ENCODE data around the gene ADAMTS16.

The ADAMTS16 gene

GRCh38 chr5:5179079-5179478 is 38.9 kb downstream of the ADAMTS16 start:
- no peaks in the 10 kb centered on the region for H3K36me3 ChIP-seq (ENCODE audit: control insufficient read depth in 1 of 2, insufficient read depth in 2 of 2, low read length in 2 of 2)
- H3K14ac ChIP-seq (ENCODE audit: low read length), result no peak overlapping the region
- H2AK5ac ChIP-seq (ENCODE audit: low read length), result no peak overlapping the region
- H3K4me2 ChIP-seq (ENCODE audit: low read length), result no peak overlapping the region
- H2BK5ac ChIP-seq (ENCODE audit: low read depth, low read length, poor library complexity), result no peak overlapping the region
- no peak overlapping the region for H3K4ac ChIP-seq (ENCODE audit: low read depth, low read length)
- H3K27me3 ChIP-seq (ENCODE audit: insufficient read depth, low read length), result no peaks in the 10 kb centered on the region
- H3K79me1 ChIP-seq (ENCODE audit: low read length), result peaks cover 2% of the 10 kb centered on the region
- peaks cover 2 to 7% of the 10 kb centered on the region in 2 experiments for H3K4me1 ChIP-seq (ENCODE audit: control insufficient read depth in 1 of 2, insufficient read depth in 2 of 2, low read length in 2 of 2)
- no peak overlapping the region for H3K4me3 ChIP-seq (ENCODE audit: low read depth, low read length)
- H3K9me3 ChIP-seq (ENCODE audit: insufficient read depth, low read depth, low read length), result no peaks in the 10 kb centered on the region
- no peak overlapping the region for H3K27ac ChIP-seq (ENCODE audit: low read depth, low read length)
- WGBS (ENCODE audit: extremely low coverage, insufficient coverage, insufficient read length), result no CpG with 5 or more reads among the region's 5 CpGs
- no peak overlapping the region for H3K9ac ChIP-seq (ENCODE audit: low read length)
- H2BK120ac ChIP-seq (ENCODE audit: insufficient read depth, low read length, poor library complexity), result no peak overlapping the region
- H3K18ac ChIP-seq (ENCODE audit: low read length), result no peak overlapping the region
- H4K12ac ChIP-seq (ENCODE audit: low read depth, low read length), result no peak overlapping the region
- no peaks in the 10 kb centered on the region for H3K79me2 ChIP-seq (ENCODE audit: control insufficient read depth, insufficient read depth, low read length, poor library complexity)
- no peak overlapping the region for H4K8ac ChIP-seq (ENCODE audit: low read depth, low read length)
- H2AFZ ChIP-seq (ENCODE audit: insufficient read depth, low read length, poor library complexity), result no peak overlapping the region
- H2BK12ac ChIP-seq (ENCODE audit: low read length), result no peak overlapping the region
- no peak overlapping the region for H3K23ac ChIP-seq (ENCODE audit: low read length)
- DNase-seq, result no peak
- no peak overlapping the region for H4K91ac ChIP-seq (ENCODE audit: low read depth, low read length)

- H3K23ac ChIP-seq (ENCODE audit: low read length), result no peak overlapping the region
- no peak overlapping the region for H2BK5ac ChIP-seq (ENCODE audit: low read depth, low read length, poor library complexity)
- no peak overlapping the region for H2AFZ ChIP-seq (ENCODE audit: insufficient read depth, low read length, poor library complexity)
- H3K4ac ChIP-seq (ENCODE audit: low read depth, low read length), result no peak overlapping the region
- no peaks in the 10 kb centered on the region for H3K27me3 ChIP-seq (ENCODE audit: insufficient read depth, low read length)
- H3K9ac ChIP-seq (ENCODE audit: low read length), result no peak overlapping the region
- H4K91ac ChIP-seq (ENCODE audit: low read depth, low read length), result no peak overlapping the region
- no peak overlapping the region for H2BK12ac ChIP-seq (ENCODE audit: low read length)
- no peak overlapping the region for H3K4me3 ChIP-seq (ENCODE audit: low read depth, low read length)
- DNase-seq, result no peak
- no peak overlapping the region for H3K18ac ChIP-seq (ENCODE audit: low read length)
- no peak overlapping the region for H4K12ac ChIP-seq (ENCODE audit: low read depth, low read length)
- no peak overlapping the region for H2BK120ac ChIP-seq (ENCODE audit: insufficient read depth, low read length, poor library complexity)
- no peak overlapping the region for H3K27ac ChIP-seq (ENCODE audit: low read depth, low read length)
- no CpG with 5 or more reads among the region's 4 CpGs for WGBS (ENCODE audit: extremely low coverage, insufficient coverage, insufficient read length)
- H3K4me2 ChIP-seq (ENCODE audit: low read length), result no peak overlapping the region
- no peaks in the 10 kb centered on the region for H3K36me3 ChIP-seq (ENCODE audit: control insufficient read depth in 1 of 2, insufficient read depth in 2 of 2, low read length in 2 of 2)
- no peak overlapping the region for H4K8ac ChIP-seq (ENCODE audit: low read depth, low read length)
- peaks cover 2 to 7% of the 10 kb centered on the region in 2 experiments for H3K4me1 ChIP-seq (ENCODE audit: control insufficient read depth in 1 of 2, insufficient read depth in 2 of 2, low read length in 2 of 2)
- H3K79me2 ChIP-seq (ENCODE audit: control insufficient read depth, insufficient read depth, low read length, poor library complexity), result no peaks in the 10 kb centered on the region
- H3K14ac ChIP-seq (ENCODE audit: low read length), result no peak overlapping the region
- peaks cover 2% of the 10 kb centered on the region for H3K79me1 ChIP-seq (ENCODE audit: low read length)
- no peak overlapping the region for H2AK5ac ChIP-seq (ENCODE audit: low read length)
- H3K9me3 ChIP-seq (ENCODE audit: insufficient read depth, low read depth, low read length), result no peaks in the 10 kb centered on the region
Observed at GRCh38 chr5:5179597-5179996, 39.5 kb downstream of the ADAMTS16 start.

GRCh38 chr5:5181650-5182324 is 41.7 kb downstream of the ADAMTS16 start:
- WGBS (ENCODE audit: extremely low coverage, insufficient coverage, insufficient read length), result no CpG with 5 or more reads among the region's 14 CpGs
- Histone ChIP-seq H4K12ac (ENCODE audit: low read depth, low read length) (no peak overlapping the region), H3K4me2 (ENCODE audit: low read length) (no peak overlapping the region), H2BK12ac (ENCODE audit: low read length) (no peak overlapping the region), H3K18ac (ENCODE audit: low read length) (no peak overlapping the region), H3K79me1 (ENCODE audit: low read length) (peaks cover 2% of the 10 kb centered on the region), H3K4me1 (ENCODE audit: control insufficient read depth in 1 of 2, insufficient read depth in 2 of 2, low read length in 2 of 2) (peaks cover 2 to 7% of the 10 kb centered on the region in 2 experiments), H3K23ac (ENCODE audit: low read length) (no peak overlapping the region), H3K36me3 (ENCODE audit: control insufficient read depth in 1 of 2, insufficient read depth in 2 of 2, low read length in 2 of 2) (no peaks in the 10 kb centered on the region), H3K27me3 (ENCODE audit: insufficient read depth, low read length) (no peaks in the 10 kb centered on the region), H3K79me2 (ENCODE audit: control insufficient read depth, insufficient read depth, low read length, poor library complexity) (no peaks in the 10 kb centered on the region), H2AK5ac (ENCODE audit: low read length) (no peak overlapping the region), H4K91ac (ENCODE audit: low read depth, low read length) (no peak overlapping the region), H2AFZ (ENCODE audit: insufficient read depth, low read length, poor library complexity) (no peak overlapping the region), H3K4me3 (ENCODE audit: low read depth, low read length) (no peak overlapping the region), H3K4ac (ENCODE audit: low read depth, low read length) (no peak overlapping the region), H2BK120ac (ENCODE audit: insufficient read depth, low read length, poor library complexity) (no peak overlapping the region), H3K9ac (ENCODE audit: low read length) (peak overlapping the region; percentile 39), H3K27ac (ENCODE audit: low read depth, low read length) (no peak overlapping the region), H4K8ac (ENCODE audit: low read depth, low read length) (no peak overlapping the region), H3K14ac (ENCODE audit: low read length) (no peak overlapping the region), H2BK5ac (ENCODE audit: low read depth, low read length, poor library complexity) (no peak overlapping the region), H3K9me3 (ENCODE audit: insufficient read depth, low read depth, low read length) (no peaks in the 10 kb centered on the region)
- no peak for DNase-seq

GRCh38 chr5:5182508-5183188 is 42.5 kb downstream of the ADAMTS16 start:
- H2AK5ac ChIP-seq (ENCODE audit: low read length), result no peak overlapping the region
- H3K79me1 ChIP-seq (ENCODE audit: low read length), result no peaks in the 10 kb centered on the region
- H3K4me1 ChIP-seq (ENCODE audit: control insufficient read depth in 1 of 2, insufficient read depth in 2 of 2, low read length in 2 of 2), result peaks cover 2 to 7% of the 10 kb centered on the region in 2 experiments
- H2BK5ac ChIP-seq (ENCODE audit: low read depth, low read length, poor library complexity), result no peak overlapping the region
- no peak overlapping the region for H3K14ac ChIP-seq (ENCODE audit: low read length)
- no peak overlapping the region for H2BK12ac ChIP-seq (ENCODE audit: low read length)
- no peak overlapping the region for H2BK120ac ChIP-seq (ENCODE audit: insufficient read depth, low read length, poor library complexity)
- H3K27ac ChIP-seq (ENCODE audit: low read depth, low read length), result no peak overlapping the region
- no peak overlapping the region for H3K9ac ChIP-seq (ENCODE audit: low read length)
- no peaks in the 10 kb centered on the region for H3K79me2 ChIP-seq (ENCODE audit: control insufficient read depth, insufficient read depth, low read length, poor library complexity)
- H4K12ac ChIP-seq (ENCODE audit: low read depth, low read length), result no peak overlapping the region
- no peak overlapping the region for H4K8ac ChIP-seq (ENCODE audit: low read depth, low read length)
- H3K4ac ChIP-seq (ENCODE audit: low read depth, low read length), result no peak overlapping the region
- H3K18ac ChIP-seq (ENCODE audit: low read length), result no peak overlapping the region
- H3K9me3 ChIP-seq (ENCODE audit: insufficient read depth, low read depth, low read length), result no peaks in the 10 kb centered on the region
- H3K36me3 ChIP-seq (ENCODE audit: control insufficient read depth in 1 of 2, insufficient read depth in 2 of 2, low read length in 2 of 2), result no peaks in the 10 kb centered on the region
- H3K23ac ChIP-seq (ENCODE audit: low read length), result no peak overlapping the region
- WGBS (ENCODE audit: extremely low coverage, insufficient coverage, insufficient read length), result no CpG with 5 or more reads among the region's 5 CpGs
- no peak overlapping the region for H4K91ac ChIP-seq (ENCODE audit: low read depth, low read length)
- H3K4me2 ChIP-seq (ENCODE audit: low read length), result no peak overlapping the region
- H3K4me3 ChIP-seq (ENCODE audit: low read depth, low read length), result no peak overlapping the region
- H2AFZ ChIP-seq (ENCODE audit: insufficient read depth, low read length, poor library complexity), result no peak overlapping the region
- H3K27me3 ChIP-seq (ENCODE audit: insufficient read depth, low read length), result no peaks in the 10 kb centered on the region
- no peak for DNase-seq

Data from trophoblast cell (in vitro differentiated cells and primary cell).